Activated CD4-positive, alpha-beta memory T cell treated with anti-CD3 and anti-CD28 coated beads for 36 hours (primary cell): ENCODE measurements around the gene MYH7. TPM values are rescaled to one million over a fixed set of nuclear protein-coding genes. Genes with fewer than 3 reads are reported as not detected.

ENCODE experiments used
- CTCF ChIA-PET: fragments of 350-600 bp; sonication (Branson Sonifier 250); formaldehyde crosslinking; loops from one replicate; lab custom pipeline; 2021; ENCODE audit warnings: antibody characterized with exemption, inconsistent platforms; lab: Charles Lee
- POLR2A ChIA-PET: fragments of 350-600 bp; sonication (Branson Sonifier 250); formaldehyde crosslinking; loops from one replicate; lab custom pipeline; 2021; ENCODE audit warnings: antibody characterized with exemption; lab: Charles Lee
- DNase-seq: peaks from one replicate; pipeline ENCODE4 v3.0.0-alpha.2; 2020
- H3K27ac Mint-ChIP-seq: one replicate; pipeline ENCODE4 v1.8.0; 2021; ENCODE audit warnings: mixed read lengths
- H3K27me3 Mint-ChIP-seq: one replicate; pipeline ENCODE4 v1.8.0; 2021; ENCODE audit warnings: mixed read lengths
- H3K36me3 Mint-ChIP-seq: one replicate; pipeline ENCODE4 v1.8.0; 2021; ENCODE audit warnings: mixed read lengths
- H3K4me1 Mint-ChIP-seq: one replicate; pipeline ENCODE4 v1.8.0; 2021; ENCODE audit warnings: low read depth, mixed read lengths
- H3K4me3 Mint-ChIP-seq: one replicate; pipeline ENCODE4 v1.8.0; 2021; ENCODE audit warnings: mild to moderate bottlenecking, mixed read lengths
- H3K9me3 Mint-ChIP-seq: one replicate; pipeline ENCODE4 v1.8.0; 2021; ENCODE audit warnings: mixed read lengths
- intact Hi-C: fragments of 100-400 bp; cut with micrococcal nuclease; formaldehyde crosslinking; loops from one replicate; pipeline ENCODE4 v1.15.1; 2023
- microRNA-seq: library from miRNA; unstranded; fragments of <30 nt; microRNA quantifications from one replicate; pipeline ENCODE4 v1.2.0, GENCODE V29; 2022; ENCODE audit warnings: borderline number of aligned reads, borderline microRNAs expressed, borderline replicate concordance
- total RNA-seq, 2 experiments: library from RNA; stranded (reverse); gene quantifications; one replicate each; pipeline ENCODE4 v1.2.3, GENCODE V29; 2021

MYH7 gene
- total RNA-seq, 2 experiments from 2014 or later = 0.02 TPM; not detected in 1

- Mint-ChIP-seq H3K36me3 (no peaks in the 10 kb centered on the region), H3K4me1 (no peaks in the 10 kb centered on the region), H3K4me3 (no peak overlapping the region), H3K27ac (no peak overlapping the region), H3K9me3 (no peaks in the 10 kb centered on the region), H3K27me3 (peaks cover 12% of the 10 kb centered on the region)
- DNase-seq = no peak
- POLR2A ChIA-PET = no interaction called here
- CTCF ChIA-PET = interaction anchor here (3.2 kb wide), 1 partner anchor 8 kb away, joined by 21 read pairs; no protein-coding TSS in a partner anchor
- intact Hi-C loops = no loop called here
Measured at GRCh38 chr14:23371865-23372264, 63.6 kb downstream of the MYH7 start.

- ChIA-PET CTCF (interaction anchor here (1.1 to 3.2 kb wide), 3 partner anchors 8 to 17 kb away, joined by 3 to 21 read pairs (median 6); partner anchors contain the start of gene SLC22A17), POLR2A (no interaction called here)
- Mint-ChIP-seq H3K27ac (no peak overlapping the region), H3K9me3 (no peaks in the 10 kb centered on the region), H3K4me1 (no peaks in the 10 kb centered on the region), H3K4me3 (no peak overlapping the region), H3K27me3 (peaks cover 16% of the 10 kb centered on the region), H3K36me3 (no peaks in the 10 kb centered on the region)
- DNase-seq = no peak
- intact Hi-C loops = no loop called here
Measured at GRCh38 chr14:23370221-23370620, 65.2 kb downstream of the MYH7 start.

- Mint-ChIP-seq H3K9me3 (no peaks in the 10 kb centered on the region), H3K4me3 (no peak overlapping the region), H3K4me1 (peaks cover 4% of the 10 kb centered on the region), H3K36me3 (no peaks in the 10 kb centered on the region), H3K27me3 (peaks cover 27% of the 10 kb centered on the region), H3K27ac (no peak overlapping the region)
- intact Hi-C loops = no loop called here
- POLR2A ChIA-PET = no interaction called here
- no peak for DNase-seq
- CTCF ChIA-PET = interaction anchor here (3.7 kb wide), 1 partner anchor 14 kb away, joined by 14 read pairs; no protein-coding TSS in a partner anchor
Measured at GRCh38 chr14:23366426-23366921, 69.0 kb downstream of the MYH7 start.

- Mint-ChIP-seq H3K36me3 (no peaks in the 10 kb centered on the region), H3K4me3 (no peak overlapping the region), H3K9me3 (no peaks in the 10 kb centered on the region), H3K27me3 (peaks cover 29% of the 10 kb centered on the region), H3K27ac (no peak overlapping the region), H3K4me1 (peaks cover 6% of the 10 kb centered on the region)
- ChIA-PET CTCF (interaction anchor here (3.7 kb wide), 1 partner anchor 15 kb away, joined by 14 read pairs; no protein-coding TSS in a partner anchor), POLR2A (no interaction called here)
- DNase-seq = no peak
- intact Hi-C loops = no loop called here
Measured at GRCh38 chr14:23365732-23366425, 69.6 kb downstream of the MYH7 start.

GRCh38 chr14:23365036-23365731, 70.3 kb downstream of the MYH7 start, which contains the start of gene EFS:
Gene EFS, minus strand, starts transcription at chr14:23365172. Its CDS starts 147 bp downstream, at chr14:23365025.
- Mint-ChIP-seq H3K36me3 (no peaks in the 10 kb centered on the region), H3K4me1 (peaks cover 6% of the 10 kb centered on the region), H3K9me3 (no peaks in the 10 kb centered on the region), H3K27me3 (peaks cover 29% of the 10 kb centered on the region), H3K27ac (no peak within 1 kb of the TSS), H3K4me3 (no peak within 1 kb of the TSS)
- ChIA-PET POLR2A (no interaction called here), CTCF (interaction anchor here (3.7 kb wide), 1 partner anchor 15 kb away, joined by 14 read pairs; no protein-coding TSS in a partner anchor)
- intact Hi-C loops = no loop called here
- DNase-seq = no peak

GRCh38 chr14:23364164-23365035, 71.1 kb downstream of the MYH7 start:
- Mint-ChIP-seq H3K9me3 (no peaks in the 10 kb centered on the region), H3K4me3 (no peak overlapping the region)
- CTCF ChIA-PET = no interaction called here

More at GRCh38 chr14:23364164-23365035, 71.1 kb downstream of the MYH7 start:
- peaks cover 29% of the 10 kb centered on the region for H3K27me3 Mint-ChIP-seq
- intact Hi-C loops = loop anchor here (5.0 kb wide), 1 partner anchor 37 kb away; no protein-coding TSS in a partner anchor
- H3K4me1 Mint-ChIP-seq = peaks cover 6% of the 10 kb centered on the region
- no peaks in the 10 kb centered on the region for H3K36me3 Mint-ChIP-seq
- H3K27ac Mint-ChIP-seq = no peak overlapping the region
- POLR2A ChIA-PET = no interaction called here
- no peak for DNase-seq

Small RNAs within 50 kb of the gene (microRNA-seq; reads per million reads assigned to microRNA genes)
- gene MIR208A = not detected
- gene MIR208B = not detected

Other genes starting within 250 kb of the MYH7 start
- not detected for gene RNF212B, start 197.7 kb downstream of the MYH7 start, total RNA-seq
- gene HOMEZ, start 149.5 kb downstream of the MYH7 start, total RNA-seq = 10 to 100 TPM; 12.3 to 13.0 TPM
- 10 to 100 TPM; 12.6 to 15.8 TPM for gene PPP1R3E, start 132.8 kb downstream of the MYH7 start, total RNA-seq
- under 1 TPM; 0.55 to 0.85 TPM for gene BCL2L2, start 128.8 kb downstream of the MYH7 start, total RNA-seq
- gene PABPN1, start 114.2 kb downstream of the MYH7 start, total RNA-seq = 100 to 1,000 TPM; 198 to 209 TPM
- 1 to 10 TPM; 4.4 to 4.8 TPM for gene SLC22A17, start 82.8 kb downstream of the MYH7 start, total RNA-seq
- not detected for gene EFS, start 70.5 kb downstream of the MYH7 start, total RNA-seq
- gene IL25, start 62.9 kb downstream of the MYH7 start, total RNA-seq = not detected
- gene CMTM5, start 58.6 kb downstream of the MYH7 start, total RNA-seq = not detected
- under 1 TPM in 1 of 2 experiments, not detected in 1; 0.05 TPM for gene MYH6, start 27.4 kb downstream of the MYH7 start, total RNA-seq
- gene NGDN, start 34.0 kb upstream of the MYH7 start, total RNA-seq = 10 to 100 TPM; 42.1 to 44.1 TPM
- gene ZFHX2, start 116.1 kb upstream of the MYH7 start, total RNA-seq = 1 to 10 TPM; 1.2 to 1.4 TPM
- 1 to 10 TPM; 7.7 to 8.2 TPM for gene THTPA, start 120.6 kb upstream of the MYH7 start, total RNA-seq
- 100 to 1,000 TPM; 182 to 190 TPM for gene AP1G2, start 132.1 kb upstream of the MYH7 start, total RNA-seq
- gene JPH4, start 143.1 kb upstream of the MYH7 start, total RNA-seq = under 1 TPM in 1 of 2 experiments, not detected in 1; 0.12 TPM
- 1 to 10 TPM; 2.5 to 2.6 TPM for gene DHRS2, start 200.7 kb upstream of the MYH7 start, total RNA-seq